GM12878 (cell line): ENCODE results near the gene CFAP20. TPM values are rescaled to one million over a fixed set of nuclear protein-coding genes. Genes with fewer than 3 reads are reported as not detected.

Source experiments
- ATAC-seq: fragments of 200-7000 bp; cut with Tn5 transposase; 3 replicates; pipeline ENCODE4 v1.9.1; 2020; ENCODE audit warnings: mild to moderate bottlenecking, moderate library complexity
- BruUV-seq: library from RNA; stranded (reverse); fragments of 400-500 nt; replicated peaks from 2 replicates; lab custom pipeline; 2021; lab: Mats Ljungman, UMichigan
- CTCF ChIA-PET: fragments of 300-600 bp; sonication (Branson Sonifier 250); formaldehyde crosslinking; extraction: SDS; loops from one replicate; lab custom pipeline; 2021; ENCODE audit warnings: inconsistent platforms; lab: Yijun Ruan, JAX
- POLR2A ChIA-PET: fragments of 350-600 bp; formaldehyde crosslinking; extraction: SDS; loops from one replicate; lab custom pipeline; 2021; ENCODE audit warnings: inconsistent platforms; lab: Charles Lee
- RAD21 ChIA-PET: fragments of 300-600 bp; sonication (Branson Sonifier 250); formaldehyde crosslinking; loops from one replicate; lab custom pipeline; 2023; ENCODE audit warnings: antibody characterized with exemption; ENCODE audit not compliant: unreplicated experiment; lab: Charles Lee
- SMC1A ChIA-PET: fragments of 300-600 bp; sonication (Branson Sonifier 250); formaldehyde crosslinking; loops from one replicate; lab custom pipeline; 2023; ENCODE audit not compliant: unreplicated experiment, uncharacterized antibody; lab: Charles Lee
- DNase-seq: peaks from one replicate; pipeline ENCODE4 v3.0.0-alpha.2; 2011; ENCODE audit warnings: low read depth, low spot score
- FAIRE-seq: peaks from 3 replicates; lab custom pipeline; 2011; peaks lifted over from hg19 to GRCh38; lab: Jason Lieb, UNC
- H2AFZ ChIP-seq: 2 replicates; pipeline ENCODE4 v1.6.0; 2011; ENCODE audit warnings: low read depth, low read length, control low read depth; ENCODE audit not compliant: control insufficient read depth
- H3K27ac ChIP-seq: 2 replicates; pipeline ENCODE4 v1.5.1; 2011; ENCODE audit warnings: control low read depth; ENCODE audit not compliant: control insufficient read depth, insufficient read depth
- H3K27me3 ChIP-seq, 2 experiments: replicated peaks in 1 of 2; 2 replicates each; pipeline versions ENCODE4 v1.6.0 to v1.6.1; 2011; ENCODE audit warnings: low read length in 1 of 2; ENCODE audit not compliant: control insufficient read depth in 2 of 2, insufficient read depth in 2 of 2
- H3K36me3 ChIP-seq, 2 experiments: 2 replicates each; pipeline ENCODE4 v1.5.1; 2011; ENCODE audit warnings: low read length in 1 of 2; ENCODE audit not compliant: control insufficient read depth in 2 of 2, insufficient read depth in 2 of 2
- H3K4me1 ChIP-seq: 2 replicates; pipeline ENCODE4 v1.6.1; 2011; ENCODE audit warnings: mild to moderate bottlenecking, low read length, moderate library complexity, mixed read lengths; ENCODE audit not compliant: control insufficient read depth, insufficient read depth
- H3K4me2 ChIP-seq: 2 replicates; pipeline ENCODE4 v1.6.0; 2011; ENCODE audit warnings: control low read depth; ENCODE audit not compliant: control insufficient read depth, insufficient read depth
- H3K4me3 ChIP-seq: fragments of 200-600 bp; sonication (generic); 2 replicates; pipeline ENCODE4 v1.5.1; 2016
- H3K79me2 ChIP-seq: 2 replicates; pipeline ENCODE4 v1.6.0; 2011; ENCODE audit warnings: low read length; ENCODE audit not compliant: control insufficient read depth, insufficient read depth
- H3K9ac ChIP-seq: 2 replicates; pipeline ENCODE4 v1.8.0; 2011; ENCODE audit warnings: low read length, control low read depth, mixed read lengths; ENCODE audit not compliant: control insufficient read depth, insufficient read depth
- H3K9me3 ChIP-seq: replicated peaks from 3 replicates; pipeline ENCODE4 v1.5.1; 2011; ENCODE audit warnings: mild to moderate bottlenecking, low read length; ENCODE audit not compliant: control insufficient read depth, insufficient read depth
- H4K20me1 ChIP-seq: 2 replicates; pipeline ENCODE4 v1.6.0; 2011; ENCODE audit not compliant: control insufficient read depth, insufficient read depth
- BMI1 ChIP-seq: fragments of 450-650 bp; IDR thresholded peaks from 2 replicates; pipeline ENCODE4 v1.6.1; 2016; ENCODE audit warnings: mild to moderate bottlenecking, moderate library complexity, borderline replicate concordance
- HDAC6 ChIP-seq: fragments of 200-600 bp; sonication (generic); IDR thresholded peaks from one replicate; pipeline ENCODE4 v1.8.0; 2017; ENCODE audit warnings: antibody characterized with exemption; ENCODE audit not compliant: unreplicated experiment
- POLR2AphosphoS5 ChIP-seq: IDR thresholded peaks from 2 replicates; pipeline ENCODE4 v1.6.1; 2011; ENCODE audit warnings: mild to moderate bottlenecking, low read length, inconsistent platforms
- WRNIP1 ChIP-seq: IDR thresholded peaks from 2 replicates; pipeline ENCODE4 v1.6.1; 2011; ENCODE audit warnings: low read depth, low read length, improper control_type of control experiment, borderline replicate concordance
- YBX1 ChIP-seq: fragments of 450-650 bp; IDR thresholded peaks from 2 replicates; pipeline ENCODE4 v1.6.1; 2016; ENCODE audit warnings: antibody characterized with exemption
- ZNF384 ChIP-seq: IDR thresholded peaks from 2 replicates; pipeline ENCODE4 v1.6.1; 2012; ENCODE audit warnings: low read depth, mild to moderate bottlenecking, low read length, improper control_type of control experiment, borderline replicate concordance
- WGBS: methylation state at CpG from one replicate; pipeline ENCODE4 v1.1.6; 2016; ENCODE audit warnings: low lambda C conversion rate; ENCODE audit not compliant: insufficient replicate concordance, insufficient coverage; ENCODE audit errors: missing lambda C conversion rate; 5-methylcytosine and 5-hydroxymethylcytosine counted together
- in situ Hi-C: fragments of 300-500 bp; cut with MboI; formaldehyde crosslinking; loops from 9 replicates; pipeline ENCODE4 v1.14.3; 2018; ENCODE audit warnings: mixed read lengths
- intact Hi-C: fragments of 100-400 bp; cut with micrococcal nuclease; formaldehyde crosslinking; loops from one replicate; pipeline ENCODE4 v1.14.2; 2022; ENCODE audit not compliant: unreplicated experiment
- polyA plus RNA-seq, 11 experiments: library from polyadenylated mRNA; depleted of rRNA in 4 of 11; unstranded in 6 of 11; stranded (reverse) in 5 of 11; fragments of >200 nt; fragmentation: Nextera tagmentation in 4 of 11; fragmentation: Illumina TruSeq in 1 of 11; extraction: Ambion mirVana in 4 of 11; extraction: Trizol in 1 of 11; gene quantifications; 1 replicate in 1 of 11; 2 replicates in 10 of 11; pipeline versions ENCODE4 v1.2.1 to v1.2.3, GENCODE V29; 2011 to 2016; ENCODE audit warnings: inconsistent platforms in 2 of 11, missing spikeins in 2 of 11, low read depth in 1 of 11
- total RNA-seq, 4 experiments: library from RNA; depleted of rRNA in 3 of 4; stranded (reverse); fragments of >200 nt in 3 of 4; fragmentation: Illumina TruSeq in 1 of 4; extraction: Trizol in 1 of 4; gene quantifications; 2 replicates each; pipeline versions ENCODE4 v1.2.1 to v1.2.3, GENCODE V29; 2013 to 2021

The CFAP20 gene
- total and polyA plus RNA-seq, 10 of the 15 experiments (the other 5 are each of a cell fraction or from before 2014, with no cell fraction given) = 10.9 to 61.7 (median 46.2) TPM

- in situ Hi-C loops (no loop called here), intact Hi-C loops (no loop called here)
- Histone ChIP-seq H3K27me3 (no peaks in the 10 kb centered on the region), H3K36me3 (no peaks in the 10 kb centered on the region), H3K4me3 (no peak overlapping the region), H3K4me2 (no peak overlapping the region), H4K20me1 (no peaks in the 10 kb centered on the region), H3K27ac (no peak overlapping the region), H3K9ac (no peak overlapping the region), H3K9me3 (no peaks in the 10 kb centered on the region), H3K4me1 (no peaks in the 10 kb centered on the region), H3K79me2 (no peaks in the 10 kb centered on the region), H2AFZ (no peak overlapping the region)
- DNase-seq (no peak), ATAC-seq (no peak), FAIRE-seq (no peak)
- no TSS peak for BruUV-seq
- ChIA-PET POLR2A (interaction anchor here (0.5 to 1.5 kb wide), 2 partner anchors 10 to 115 kb away, joined by 3 to 4 read pairs; no protein-coding TSS in a partner anchor), SMC1A (interaction anchor here (0.8 to 2.4 kb wide), 6 partner anchors 9 to 207 kb away, joined by 3 to 11 read pairs (median 4); no protein-coding TSS in a partner anchor), RAD21 (interaction anchor here (6.4 kb wide), 1 partner anchor 21 kb away, joined by 61 read pairs; no protein-coding TSS in a partner anchor), CTCF (interaction anchor here (1.3 to 10.4 kb wide), 2 partner anchors 10 to 25 kb away, joined by 5 to 186 read pairs; partner anchors contain the start of gene CFAP20)
- 49% methylated on average over 12 of the region's 12 CpGs for WGBS
- TF ChIP-seq HDAC6 = no peak
- no peak for TF ChIP-seq WRNIP1
- TF ChIP-seq YBX1 = no peak
- TF ChIP-seq ZNF384 = no peak
- no peak for TF ChIP-seq POLR2AphosphoS5
- 0 out of 2 replicates have a peak, but pooled peaks have one; percentile 3 for TF ChIP-seq BMI1
These were observed 29.9 kb downstream of the CFAP20 start for GRCh38 chr16:58099097-58099955.
